ENCODE data around the gene SPATS2L. TPM values are rescaled to one million over a fixed set of nuclear protein-coding genes. Genes with fewer than 3 reads are reported as not detected.

Gene SPATS2L
- total RNA-seq, 4 donors from 2014 or later: 51.9 to 151 (median 78.9) TPM

- H3K36me3 ChIP-seq: peaks cover 6 to 47% (median 28%) of the 10 kb centered on the region in 4 donors
- peaks cover 0 to 15% (median 4%) of the 10 kb centered on the region in 4 donors for H3K4me1 ChIP-seq
- intact Hi-C loops (cut with DNase I): no loop called here
- H3K27ac ChIP-seq (replicated peaks in 1 of 4): no peak overlapping the region
- H3K4me3 ChIP-seq: no peak overlapping the region
- H3K9me3 ChIP-seq: no peaks in the 10 kb centered on the region
- H3K27me3 ChIP-seq: no peaks in the 10 kb centered on the region
- WGBS: 53% methylated on average over 3 of the region's 3 CpGs
- no peak for DNase-seq (ENCODE audit: extremely low spot score)
- no peak for TF ChIP-seq EP300 (IDR thresholded peaks at IDR 0.05)
- TF ChIP-seq CTCF (IDR thresholded peaks at IDR 0.05): no peak
- TF ChIP-seq POLR2A (IDR thresholded peaks at IDR 0.05; ENCODE audit: low read depth): no peak
- TF ChIP-seq POLR2AphosphoS5 (IDR thresholded peaks at IDR 0.05): no peak
Observed at GRCh38 chr2:200444530-200444929, 138.0 kb downstream of the SPATS2L start.

DNA sequence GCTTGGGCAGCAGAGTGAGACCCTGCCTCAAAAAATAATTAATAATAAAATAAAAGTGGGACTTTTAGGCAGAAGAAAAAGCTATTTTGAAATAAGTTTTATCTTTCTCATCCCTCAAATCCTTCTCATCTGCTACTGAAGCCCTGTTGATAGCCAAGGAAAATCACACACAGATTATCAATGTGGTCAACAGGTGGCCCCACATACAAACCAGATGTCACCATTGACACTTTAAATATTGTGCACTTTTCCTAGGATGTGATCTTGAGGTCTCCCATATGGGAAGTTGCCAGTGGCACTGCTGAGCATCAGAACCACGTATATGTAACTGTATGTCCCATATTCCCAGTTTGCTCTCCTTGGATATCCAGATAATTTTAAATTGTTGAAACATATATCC lies 138.8 kb downstream of the SPATS2L start:
- no peak for DNase-seq (ENCODE audit: extremely low spot score)
- H3K4me1 ChIP-seq: peaks cover 0 to 15% (median 4%) of the 10 kb centered on the region in 4 donors
- H3K9me3 ChIP-seq: no peaks in the 10 kb centered on the region
- no peak overlapping the region for H3K4me3 ChIP-seq
- intact Hi-C loops (cut with DNase I): no loop called here
- H3K27ac ChIP-seq (replicated peaks in 1 of 4): no peak overlapping the region
- H3K27me3 ChIP-seq: no peaks in the 10 kb centered on the region
- 92% methylated on average over 1 of the region's 1 CpG for WGBS
- peaks cover 6 to 45% (median 25%) of the 10 kb centered on the region in 4 donors for H3K36me3 ChIP-seq
- no peak for TF ChIP-seq CTCF (IDR thresholded peaks at IDR 0.05)
- TF ChIP-seq EP300 (IDR thresholded peaks at IDR 0.05): no peak
- TF ChIP-seq POLR2A (IDR thresholded peaks at IDR 0.05; ENCODE audit: low read depth): no peak
- no peak for TF ChIP-seq POLR2AphosphoS5 (IDR thresholded peaks at IDR 0.05)

DNA sequence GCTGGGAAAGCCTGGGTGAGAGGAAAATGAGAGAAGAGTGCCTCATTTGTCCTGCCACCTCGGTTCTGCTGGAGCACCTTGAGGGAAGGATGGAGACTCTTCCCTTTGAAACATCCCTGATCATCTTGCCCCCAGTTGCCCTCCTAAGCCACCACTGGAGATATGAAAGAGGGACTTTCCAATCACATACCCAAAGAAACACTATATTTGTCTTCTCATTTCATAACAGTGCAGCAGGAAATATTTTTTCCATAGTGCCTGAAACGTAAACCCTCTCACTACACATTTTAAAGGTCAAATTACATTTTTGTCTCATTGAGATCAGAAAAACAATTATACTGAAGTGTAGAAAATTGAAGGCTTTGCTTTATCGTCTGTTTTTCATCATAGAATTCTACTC lies 140.1 kb downstream of the SPATS2L start:
- WGBS: 73% methylated on average over 3 of the region's 3 CpGs
- no peak for DNase-seq (ENCODE audit: extremely low spot score)
- no peak overlapping the region for H3K27ac ChIP-seq (replicated peaks in 1 of 4)
- intact Hi-C loops (cut with DNase I): no loop called here
- H3K9me3 ChIP-seq: no peaks in the 10 kb centered on the region
- H3K27me3 ChIP-seq: no peaks in the 10 kb centered on the region
- no peak for TF ChIP-seq POLR2AphosphoS5 (IDR thresholded peaks at IDR 0.05)
- peaks cover 0 to 45% (median 28%) of the 10 kb centered on the region in 4 donors for H3K36me3 ChIP-seq
- no peak overlapping the region for H3K4me3 ChIP-seq
- H3K4me1 ChIP-seq: peaks cover 0 to 15% (median 4%) of the 10 kb centered on the region in 4 donors

DNA sequence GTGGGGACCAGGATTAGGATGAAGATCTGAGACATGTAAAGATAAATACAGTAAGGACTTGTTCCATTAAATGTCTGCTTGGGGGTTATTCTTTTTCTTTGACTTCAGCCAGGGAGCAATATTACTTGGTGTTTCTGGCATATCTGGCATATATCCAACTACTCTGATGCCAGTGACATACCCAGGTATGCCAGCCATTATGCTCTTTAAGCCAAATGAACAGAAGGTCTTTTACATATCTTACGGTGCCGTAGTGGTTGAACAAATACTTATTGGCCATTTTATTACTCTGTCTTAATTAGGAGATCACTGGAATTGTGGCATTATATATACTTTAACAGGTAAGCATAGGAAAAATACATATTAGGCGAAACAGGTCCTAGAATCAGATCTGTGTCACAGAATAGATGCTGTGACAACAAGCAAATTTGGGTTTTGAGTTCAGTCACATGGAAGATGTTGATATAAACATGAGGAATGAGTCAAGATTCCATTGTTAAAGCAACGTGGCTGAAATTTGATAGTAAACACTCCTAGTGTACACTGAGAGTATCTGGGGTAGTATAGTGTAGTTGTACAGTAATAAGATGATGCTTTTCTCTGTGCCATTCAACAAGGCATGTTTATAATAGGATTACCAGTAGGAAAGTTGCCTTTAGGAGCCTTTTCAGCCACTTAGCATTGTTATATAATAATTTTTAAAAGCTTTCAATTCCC lies 140.8 kb downstream of the SPATS2L start:
- 83% methylated on average over 4 of the region's 4 CpGs for WGBS
- Histone ChIP-seq H3K4me3 (no peak overlapping the region), H3K36me3 (peaks cover 0 to 38% (median 25%) of the 10 kb centered on the region in 4 donors), H3K4me1 (peaks cover 0 to 13% (median 2%) of the 10 kb centered on the region in 4 donors), H3K9me3 (no peaks in the 10 kb centered on the region), H3K27ac (replicated peaks in 1 of 4) (no peak overlapping the region), H3K27me3 (no peaks in the 10 kb centered on the region)
- TF ChIP-seq POLR2AphosphoS5 (IDR thresholded peaks at IDR 0.05) (no peak), POLR2A (IDR thresholded peaks at IDR 0.05; ENCODE audit: low read depth) (no peak), CTCF (IDR thresholded peaks at IDR 0.05) (no peak), EP300 (IDR thresholded peaks at IDR 0.05) (no peak)
- intact Hi-C loops (cut with DNase I): no loop called here
- no peak for DNase-seq (ENCODE audit: extremely low spot score)

DNA sequence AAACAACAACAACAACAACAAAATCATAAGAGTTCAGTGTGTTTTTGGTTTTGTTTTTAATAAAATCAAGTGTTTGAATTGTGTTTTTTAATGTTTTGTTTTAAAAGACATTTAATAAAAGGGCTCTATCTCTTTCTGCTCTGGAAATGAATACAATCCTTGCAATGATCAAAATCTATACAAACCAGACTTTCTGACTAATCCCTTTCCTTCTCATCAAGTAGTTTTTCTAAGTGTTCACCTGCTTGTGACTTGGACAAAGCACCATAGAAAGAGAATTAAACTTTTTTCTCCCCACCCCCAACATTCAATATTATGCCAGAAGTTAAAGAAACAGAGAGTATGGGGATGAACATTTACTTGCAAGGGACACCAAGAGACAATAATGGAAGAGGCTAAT lies 142.0 kb downstream of the SPATS2L start:
- intact Hi-C loops (cut with DNase I): no loop called here
- DNase-seq (ENCODE audit: extremely low spot score): no peak

More for the DNA sequence above, 142.0 kb downstream of the SPATS2L start:
- peaks cover 0 to 28% (median 24%) of the 10 kb centered on the region in 4 donors for H3K36me3 ChIP-seq
- no peak overlapping the region for H3K4me3 ChIP-seq
- no peak for TF ChIP-seq EP300 (IDR thresholded peaks at IDR 0.05)
- TF ChIP-seq POLR2AphosphoS5 (IDR thresholded peaks at IDR 0.05): no peak
- no peak for TF ChIP-seq POLR2A (IDR thresholded peaks at IDR 0.05; ENCODE audit: low read depth)
- TF ChIP-seq CTCF (IDR thresholded peaks at IDR 0.05): no peak
- no peak overlapping the region for H3K27ac ChIP-seq (replicated peaks in 1 of 4)
- H3K4me1 ChIP-seq: peaks cover 0 to 10% (median 2%) of the 10 kb centered on the region in 4 donors
- no peaks in the 10 kb centered on the region for H3K27me3 ChIP-seq
- H3K9me3 ChIP-seq: no peaks in the 10 kb centered on the region

Data from esophagus muscularis mucosa (tissue), 4 donors.